Measurements from ENCODE around the gene AKR1A1.
"Not testable (repeated sequence)": the region's sequence is repeated elsewhere in the genome, so short reads cannot be mapped to it uniquely, and the experiment has no call there.

The AKR1A1 gene

GRCh38 chr1:45550401-45551351 is at the start of gene AKR1A1:
Gene AKR1A1 (plus strand): TSS chr1:45550826. CDS start chr1:45561795, 10,969 bp downstream.
- peak; percentile 89 for DNase-seq (ENCODE audit: low spot score)

GRCh38 chr1:45501505-45501859 is 49.1 kb upstream of the AKR1A1 start:
- no peak for DNase-seq (ENCODE audit: low spot score)

GRCh38 chr1:45503462-45504360 is 46.9 kb upstream of the AKR1A1 start:
- no peak for DNase-seq (ENCODE audit: low spot score)

GRCh38 chr1:45507195-45507594 is 43.4 kb upstream of the AKR1A1 start:
- no peak for DNase-seq (ENCODE audit: low spot score)

GRCh38 chr1:45507893-45508292 is 42.7 kb upstream of the AKR1A1 start:
- DNase-seq (ENCODE audit: low spot score) = no peak

- DNase-seq (ENCODE audit: low spot score) = no peak
These were observed 42.1 kb upstream of the AKR1A1 start for GRCh38 chr1:45508295-45509151.

GRCh38 chr1:45510036-45510971 is 40.3 kb upstream of the AKR1A1 start:
- no peak for DNase-seq (ENCODE audit: low spot score)

GRCh38 chr1:45510972-45511527 is 39.6 kb upstream of the AKR1A1 start:
- DNase-seq (ENCODE audit: low spot score) = peak; percentile 54

- peak; percentile 79 for DNase-seq (ENCODE audit: low spot score)
These were observed 38.0 kb upstream of the AKR1A1 start for GRCh38 chr1:45512641-45513054.

- not testable (repeated sequence) for DNase-seq (ENCODE audit: low spot score)
These were observed 36.9 kb upstream of the AKR1A1 start for GRCh38 chr1:45513532-45514260.

- no peak for DNase-seq (ENCODE audit: low spot score)
These were observed 34.6 kb upstream of the AKR1A1 start for GRCh38 chr1:45516036-45516435.

GRCh38 chr1:45516465-45516864 is 34.2 kb upstream of the AKR1A1 start:
- DNase-seq (ENCODE audit: low spot score) = no peak

GRCh38 chr1:45518366-45518765 is 32.3 kb upstream of the AKR1A1 start:
- not testable (repeated sequence) for DNase-seq (ENCODE audit: low spot score)

GRCh38 chr1:45518910-45519309 is 31.7 kb upstream of the AKR1A1 start:
- DNase-seq (ENCODE audit: low spot score) = peak; percentile 64

GRCh38 chr1:45519774-45520173 is 30.9 kb upstream of the AKR1A1 start:
- DNase-seq (ENCODE audit: low spot score) = not testable (repeated sequence)

GRCh38 chr1:45521413-45522323 is 29.0 kb upstream of the AKR1A1 start, which contains the start of gene PRDX1:
Gene PRDX1 (minus strand): TSS chr1:45521884. CDS start chr1:45519043, 2,841 bp downstream.
- DNase-seq (ENCODE audit: low spot score) = peak; percentile 98

GRCh38 chr1:45522324-45523104 is 28.1 kb upstream of the AKR1A1 start:
- DNase-seq (ENCODE audit: low spot score) = no peak
